Tibial nerve (tissue), 4 donors: ENCODE data around the gene GNG2.

Source experiments
- CTCF ChIP-seq, 5 experiments: fragments of 200-600 bp in 3 of 5; fragments of 450-650 bp in 2 of 5; sonication (generic) in 3 of 5; IDR thresholded peaks; one replicate each; pipeline ENCODE4 v1.5.1; 2016 to 2019; ENCODE audit warnings: antibody characterized with exemption in 5 of 5, mild to moderate bottlenecking in 3 of 5, moderate library complexity in 2 of 5
- EP300 ChIP-seq, 2 donors: sonication (generic); formaldehyde crosslinking; IDR thresholded peaks; one replicate each; pipeline ENCODE4 v1.6.1; 2017; ENCODE audit warnings: antibody characterized with exemption in 2 of 2, mild to moderate bottlenecking in 1 of 2
- POLR2A ChIP-seq, 2 donors: fragments of 450-650 bp; IDR thresholded peaks; one replicate each; pipeline ENCODE4 v1.6.1; 2017; ENCODE audit warnings: antibody characterized with exemption in 2 of 2, mild to moderate bottlenecking in 2 of 2, moderate library complexity in 2 of 2

- TF ChIP-seq POLR2A (IDR thresholded peaks at IDR 0.05), result no peak
- TF ChIP-seq CTCF (IDR thresholded peaks at IDR 0.05), result no peak
- no peak for TF ChIP-seq EP300 (IDR thresholded peaks at IDR 0.05)
Observed at GRCh38 chr14:51967521-51967920, 107.1 kb downstream of the GNG2 start.
